ENCODE results near the gene PRRX2.

- TF ChIP-seq ZNF431 (CRISPR knock-in tag; IDR thresholded peaks at IDR 0.05; ENCODE audit: borderline replicate concordance, low read depth) (no peak), ZMYM2 (CRISPR knock-in tag; IDR thresholded peaks at IDR 0.05) (no peak), CTCF (CRISPR knock-in tag; IDR thresholded peaks at IDR 0.05) (no peak), THRA (CRISPR knock-in tag; IDR thresholded peaks at IDR 0.05; ENCODE audit: borderline replicate concordance) (no peak), RBFOX2 (IDR thresholded peaks at IDR 0.05; ENCODE audit: low read depth, low read length) (no peak), NFIC (IDR thresholded peaks at IDR 0.05; ENCODE audit: low read length) (no peak), EZH2 (conservative IDR thresholded peaks at IDR 0.05; ENCODE audit: low read depth, low read length) (no peak), SOX5 (CRISPR knock-in tag; IDR thresholded peaks at IDR 0.05; ENCODE audit: borderline replicate concordance) (no peak), GABPA (IDR thresholded peaks at IDR 0.05; ENCODE audit: low read depth, low read length) (no peak), GABPA (CRISPR knock-in tag; IDR thresholded peaks at IDR 0.05; ENCODE audit: low read depth) (no peak), PRDM10 (CRISPR knock-in tag; IDR thresholded peaks at IDR 0.05; ENCODE audit: low read depth) (no peak)
- TF ChIP-seq, protein P1, sequence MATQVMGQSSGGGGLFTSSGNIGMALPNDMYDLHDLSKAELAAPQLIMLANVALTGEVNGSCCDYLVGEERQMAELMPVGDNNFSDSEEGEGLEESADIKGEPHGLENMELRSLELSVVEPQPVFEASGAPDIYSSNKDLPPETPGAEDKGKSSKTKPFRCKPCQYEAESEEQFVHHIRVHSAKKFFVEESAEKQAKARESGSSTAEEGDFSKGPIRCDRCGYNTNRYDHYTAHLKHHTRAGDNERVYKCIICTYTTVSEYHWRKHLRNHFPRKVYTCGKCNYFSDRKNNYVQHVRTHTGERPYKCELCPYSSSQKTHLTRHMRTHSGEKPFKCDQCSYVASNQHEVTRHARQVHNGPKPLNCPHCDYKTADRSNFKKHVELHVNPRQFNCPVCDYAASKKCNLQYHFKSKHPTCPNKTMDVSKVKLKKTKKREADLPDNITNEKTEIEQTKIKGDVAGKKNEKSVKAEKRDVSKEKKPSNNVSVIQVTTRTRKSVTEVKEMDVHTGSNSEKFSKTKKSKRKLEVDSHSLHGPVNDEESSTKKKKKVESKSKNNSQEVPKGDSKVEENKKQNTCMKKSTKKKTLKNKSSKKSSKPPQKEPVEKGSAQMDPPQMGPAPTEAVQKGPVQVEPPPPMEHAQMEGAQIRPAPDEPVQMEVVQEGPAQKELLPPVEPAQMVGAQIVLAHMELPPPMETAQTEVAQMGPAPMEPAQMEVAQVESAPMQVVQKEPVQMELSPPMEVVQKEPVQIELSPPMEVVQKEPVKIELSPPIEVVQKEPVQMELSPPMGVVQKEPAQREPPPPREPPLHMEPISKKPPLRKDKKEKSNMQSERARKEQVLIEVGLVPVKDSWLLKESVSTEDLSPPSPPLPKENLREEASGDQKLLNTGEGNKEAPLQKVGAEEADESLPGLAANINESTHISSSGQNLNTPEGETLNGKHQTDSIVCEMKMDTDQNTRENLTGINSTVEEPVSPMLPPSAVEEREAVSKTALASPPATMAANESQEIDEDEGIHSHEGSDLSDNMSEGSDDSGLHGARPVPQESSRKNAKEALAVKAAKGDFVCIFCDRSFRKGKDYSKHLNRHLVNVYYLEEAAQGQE (IDR thresholded peaks at IDR 0.05; ENCODE audit: borderline replicate concordance in 1 of 2, low read depth in 1 of 2, low read length in 2 of 2) = no peak
- TF ChIP-seq, protein P2, sequence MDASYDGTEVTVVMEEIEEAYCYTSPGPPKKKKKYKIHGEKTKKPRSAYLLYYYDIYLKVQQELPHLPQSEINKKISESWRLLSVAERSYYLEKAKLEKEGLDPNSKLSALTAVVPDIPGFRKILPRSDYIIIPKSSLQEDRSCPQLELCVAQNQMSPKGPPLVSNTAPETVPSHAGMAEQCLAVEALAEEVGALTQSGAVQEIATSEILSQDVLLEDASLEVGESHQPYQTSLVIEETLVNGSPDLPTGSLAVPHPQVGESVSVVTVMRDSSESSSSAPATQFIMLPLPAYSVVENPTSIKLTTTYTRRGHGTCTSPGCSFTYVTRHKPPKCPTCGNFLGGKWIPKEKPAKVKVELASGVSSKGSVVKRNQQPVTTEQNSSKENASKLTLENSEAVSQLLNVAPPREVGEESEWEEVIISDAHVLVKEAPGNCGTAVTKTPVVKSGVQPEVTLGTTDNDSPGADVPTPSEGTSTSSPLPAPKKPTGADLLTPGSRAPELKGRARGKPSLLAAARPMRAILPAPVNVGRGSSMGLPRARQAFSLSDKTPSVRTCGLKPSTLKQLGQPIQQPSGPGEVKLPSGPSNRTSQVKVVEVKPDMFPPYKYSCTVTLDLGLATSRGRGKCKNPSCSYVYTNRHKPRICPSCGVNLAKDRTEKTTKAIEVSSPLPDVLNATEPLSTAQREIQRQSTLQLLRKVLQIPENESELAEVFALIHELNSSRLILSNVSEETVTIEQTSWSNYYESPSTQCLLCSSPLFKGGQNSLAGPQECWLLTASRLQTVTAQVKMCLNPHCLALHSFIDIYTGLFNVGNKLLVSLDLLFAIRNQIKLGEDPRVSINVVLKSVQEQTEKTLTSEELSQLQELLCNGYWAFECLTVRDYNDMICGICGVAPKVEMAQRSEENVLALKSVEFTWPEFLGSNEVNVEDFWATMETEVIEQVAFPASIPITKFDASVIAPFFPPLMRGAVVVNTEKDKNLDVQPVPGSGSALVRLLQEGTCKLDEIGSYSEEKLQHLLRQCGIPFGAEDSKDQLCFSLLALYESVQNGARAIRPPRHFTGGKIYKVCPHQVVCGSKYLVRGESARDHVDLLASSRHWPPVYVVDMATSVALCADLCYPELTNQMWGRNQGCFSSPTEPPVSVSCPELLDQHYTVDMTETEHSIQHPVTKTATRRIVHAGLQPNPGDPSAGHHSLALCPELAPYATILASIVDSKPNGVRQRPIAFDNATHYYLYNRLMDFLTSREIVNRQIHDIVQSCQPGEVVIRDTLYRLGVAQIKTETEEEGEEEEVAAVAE (CRISPR knock-in tag; IDR thresholded peaks at IDR 0.05; ENCODE audit: borderline replicate concordance) = no peak
- TF ChIP-seq, protein P3, sequence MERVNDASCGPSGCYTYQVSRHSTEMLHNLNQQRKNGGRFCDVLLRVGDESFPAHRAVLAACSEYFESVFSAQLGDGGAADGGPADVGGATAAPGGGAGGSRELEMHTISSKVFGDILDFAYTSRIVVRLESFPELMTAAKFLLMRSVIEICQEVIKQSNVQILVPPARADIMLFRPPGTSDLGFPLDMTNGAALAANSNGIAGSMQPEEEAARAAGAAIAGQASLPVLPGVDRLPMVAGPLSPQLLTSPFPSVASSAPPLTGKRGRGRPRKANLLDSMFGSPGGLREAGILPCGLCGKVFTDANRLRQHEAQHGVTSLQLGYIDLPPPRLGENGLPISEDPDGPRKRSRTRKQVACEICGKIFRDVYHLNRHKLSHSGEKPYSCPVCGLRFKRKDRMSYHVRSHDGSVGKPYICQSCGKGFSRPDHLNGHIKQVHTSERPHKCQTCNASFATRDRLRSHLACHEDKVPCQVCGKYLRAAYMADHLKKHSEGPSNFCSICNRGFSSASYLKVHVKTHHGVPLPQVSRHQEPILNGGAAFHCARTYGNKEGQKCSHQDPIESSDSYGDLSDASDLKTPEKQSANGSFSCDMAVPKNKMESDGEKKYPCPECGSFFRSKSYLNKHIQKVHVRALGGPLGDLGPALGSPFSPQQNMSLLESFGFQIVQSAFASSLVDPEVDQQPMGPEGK (CRISPR knock-in tag; IDR thresholded peaks at IDR 0.05) = no peak
Measured at GRCh38 chr9:129765764-129766317, 100.4 kb downstream of the PRRX2 start.

All from HepG2 (cell line).